NB4 (cell line): ENCODE results near the gene CDKL5.

ENCODE experiments used
- MYC ChIP-seq: IDR thresholded peaks from 2 replicates; pipeline ENCODE4 v1.6.1; 2011; ENCODE audit warnings: low read depth, low read length
- POLR2A ChIP-seq: IDR thresholded peaks from 2 replicates; pipeline ENCODE4 v1.6.1; 2011; ENCODE audit warnings: mild to moderate bottlenecking; ENCODE audit not compliant: insufficient read length; ENCODE audit errors: extremely low read depth
- TF ChIP-seq, protein P1 (sequence below): IDR thresholded peaks from one replicate; pipeline ENCODE4 v1.5.1; 2012; ENCODE audit warnings: low read depth, low read length
- TF ChIP-seq, protein P2 (sequence below): IDR thresholded peaks from 2 replicates; pipeline ENCODE4 v1.6.1; 2011; ENCODE audit warnings: low read depth, low read length

GRCh38 chrX:18548996-18549395, 123.6 kb downstream of the CDKL5 start:
- TF ChIP-seq, protein P1, sequence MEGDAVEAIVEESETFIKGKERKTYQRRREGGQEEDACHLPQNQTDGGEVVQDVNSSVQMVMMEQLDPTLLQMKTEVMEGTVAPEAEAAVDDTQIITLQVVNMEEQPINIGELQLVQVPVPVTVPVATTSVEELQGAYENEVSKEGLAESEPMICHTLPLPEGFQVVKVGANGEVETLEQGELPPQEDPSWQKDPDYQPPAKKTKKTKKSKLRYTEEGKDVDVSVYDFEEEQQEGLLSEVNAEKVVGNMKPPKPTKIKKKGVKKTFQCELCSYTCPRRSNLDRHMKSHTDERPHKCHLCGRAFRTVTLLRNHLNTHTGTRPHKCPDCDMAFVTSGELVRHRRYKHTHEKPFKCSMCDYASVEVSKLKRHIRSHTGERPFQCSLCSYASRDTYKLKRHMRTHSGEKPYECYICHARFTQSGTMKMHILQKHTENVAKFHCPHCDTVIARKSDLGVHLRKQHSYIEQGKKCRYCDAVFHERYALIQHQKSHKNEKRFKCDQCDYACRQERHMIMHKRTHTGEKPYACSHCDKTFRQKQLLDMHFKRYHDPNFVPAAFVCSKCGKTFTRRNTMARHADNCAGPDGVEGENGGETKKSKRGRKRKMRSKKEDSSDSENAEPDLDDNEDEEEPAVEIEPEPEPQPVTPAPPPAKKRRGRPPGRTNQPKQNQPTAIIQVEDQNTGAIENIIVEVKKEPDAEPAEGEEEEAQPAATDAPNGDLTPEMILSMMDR, result no peak
- TF ChIP-seq POLR2A (no peak), MYC (no peak)
- TF ChIP-seq, protein P2, sequence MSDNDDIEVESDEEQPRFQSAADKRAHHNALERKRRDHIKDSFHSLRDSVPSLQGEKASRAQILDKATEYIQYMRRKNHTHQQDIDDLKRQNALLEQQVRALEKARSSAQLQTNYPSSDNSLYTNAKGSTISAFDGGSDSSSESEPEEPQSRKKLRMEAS, result no peak
